SK-N-SH (cell line): ENCODE results near the gene PRKN. TPM values are rescaled to one million over a fixed set of nuclear protein-coding genes. Genes with fewer than 3 reads are reported as not detected.

Experiments
- CTCF ChIA-PET: fragments of 300-600, 350-600 bp; formaldehyde crosslinking; extraction: SDS; loops from one replicate; lab custom pipeline; 2021; lab: Yijun Ruan, JAX
- POLR2A ChIA-PET: fragments of 350-600 bp; sonication (Branson Sonifier 250); formaldehyde crosslinking; extraction: SDS; loops from one replicate; lab custom pipeline; 2020; ENCODE audit warnings: antibody characterized with exemption, inconsistent platforms; lab: Yijun Ruan, JAX
- DNase-seq: peaks from one replicate; pipeline ENCODE4 v3.0.0; 2012
- H2AFZ ChIP-seq: fragments of 200-600 bp; sonication (generic); 2 replicates; pipeline ENCODE4 v1.8.1; 2016; ENCODE audit warnings: antibody characterized with exemption, mild to moderate bottlenecking, low read depth
- H3F3A ChIP-seq: fragments of 200-600 bp; sonication (generic); replicated peaks from 2 replicates; pipeline ENCODE3; 2016; ENCODE audit warnings: antibody characterized with exemption, mild to moderate bottlenecking; ENCODE audit not compliant: insufficient read depth
- H3K27ac ChIP-seq, 2 experiments: fragments of 200-500 bp in 1 of 2; fragments of 200-600 bp in 1 of 2; sonication (Bioruptor generic) in 1 of 2; sonication (generic), shearing (Covaris generic) in 1 of 2; 2 replicates each; pipeline versions ENCODE4 v1.5.1 to v1.6.1; 2014 to 2016; ENCODE audit warnings: low read depth in 2 of 2, inconsistent platforms in 1 of 2, low read length in 1 of 2, mild to moderate bottlenecking in 1 of 2, mixed read lengths in 1 of 2
- H3K27me3 ChIP-seq: fragments of 200-600 bp; sonication (generic), shearing (Covaris generic); 2 replicates; pipeline ENCODE4 v1.6.1; 2016; ENCODE audit warnings: mixed run types; ENCODE audit not compliant: insufficient read depth
- H3K36me3 ChIP-seq, 2 experiments: fragments of 200-500 bp in 1 of 2; fragments of 200-600 bp in 1 of 2; sonication (Bioruptor generic) in 1 of 2; sonication (generic) in 1 of 2; replicated peaks in 1 of 2; 2 replicates each; pipeline versions ENCODE3 to v1.5.1; 2014 to 2016; ENCODE audit warnings: low read length in 1 of 2, mild to moderate bottlenecking in 1 of 2; ENCODE audit not compliant: insufficient read depth in 2 of 2, control insufficient read depth in 1 of 2
- H3K4me1 ChIP-seq, 2 experiments: fragments of 200-500 bp in 1 of 2; fragments of 200-600 bp in 1 of 2; sonication (Bioruptor generic) in 1 of 2; sonication (generic), shearing (Covaris generic) in 1 of 2; 2 replicates each; pipeline versions ENCODE4 v1.5.1 to v1.6.1; 2014 to 2016; ENCODE audit warnings: low read depth in 1 of 2, low read length in 1 of 2, mixed run types in 1 of 2; ENCODE audit not compliant: insufficient read depth in 2 of 2, control insufficient read depth in 1 of 2
- H3K4me2 ChIP-seq: fragments of 200-600 bp; sonication (generic), shearing (Covaris generic); 2 replicates; pipeline ENCODE4 v1.6.1; 2017; ENCODE audit warnings: mixed run types
- H3K4me3 ChIP-seq, 2 experiments: fragments of 200-500 bp in 1 of 2; fragments of 200-600 bp in 1 of 2; sonication (Bioruptor generic) in 1 of 2; sonication (generic), shearing (Covaris generic) in 1 of 2; 2 replicates each; pipeline versions ENCODE4 v1.5.1 to v1.8.1; 2014 to 2016; ENCODE audit warnings: low read depth in 2 of 2, inconsistent platforms in 1 of 2, low read length in 1 of 2, mild to moderate bottlenecking in 1 of 2, mixed read lengths in 1 of 2, moderate library complexity in 1 of 2
- H3K79me2 ChIP-seq: fragments of 200-600 bp; sonication (generic); 2 replicates; pipeline ENCODE4 v1.8.1; 2017; ENCODE audit warnings: mild to moderate bottlenecking; ENCODE audit not compliant: insufficient read depth
- H3K9ac ChIP-seq: fragments of 200-600 bp; sonication (generic); 2 replicates; pipeline ENCODE4 v1.6.1; 2017; ENCODE audit warnings: mixed run types
- H3K9me2 ChIP-seq: fragments of 200-600 bp; sonication (generic); 2 replicates; pipeline ENCODE4 v1.6.1; 2017; ENCODE audit warnings: mixed run types
- H3K9me3 ChIP-seq: fragments of 200-600 bp; sonication (generic); 2 replicates; pipeline ENCODE4 v1.6.1; 2017; ENCODE audit warnings: mixed run types, mild to moderate bottlenecking, moderate library complexity
- H4K20me1 ChIP-seq: fragments of 200-600 bp; sonication (generic); 2 replicates; pipeline ENCODE4 v1.6.1; 2017; ENCODE audit warnings: mild to moderate bottlenecking, mixed run types; ENCODE audit not compliant: insufficient read depth
- CTCF ChIP-seq: fragments of 200-600 bp; sonication (generic); IDR thresholded peaks from 2 replicates; pipeline ENCODE4 v1.6.1; 2017; ENCODE audit warnings: antibody characterized with exemption, mild to moderate bottlenecking, moderate library complexity
- ELF1 ChIP-seq: IDR thresholded peaks from 2 replicates; pipeline ENCODE4 v1.4.0; 2012
- EP300 ChIP-seq, 2 experiments: IDR thresholded peaks; 2 replicates each; pipeline versions ENCODE4 v1.4.0 to v1.6.1; 2012; ENCODE audit warnings: borderline replicate concordance in 1 of 2, low read depth in 1 of 2, low read length in 1 of 2
- EZH2phosphoT487 ChIP-seq: fragments of 200-600 bp; sonication (generic); IDR thresholded peaks from 2 replicates; pipeline ENCODE4 v1.6.1; 2017; ENCODE audit warnings: low read depth, mixed run types, mild to moderate bottlenecking, antibody characterized with exemption, moderate library complexity, borderline replicate concordance
- FOXJ3 ChIP-seq: sonication (generic); formaldehyde crosslinking; IDR thresholded peaks from 2 replicates; pipeline ENCODE4 v1.5.1; 2020; ENCODE audit warnings: mild to moderate bottlenecking, missing genetic modification reagents
- GABPA ChIP-seq: IDR thresholded peaks from 2 replicates; pipeline ENCODE4 v1.4.0; 2012; ENCODE audit warnings: low read depth, mild to moderate bottlenecking
- GATA2 ChIP-seq: sonication (generic); formaldehyde crosslinking; IDR thresholded peaks from 2 replicates; pipeline ENCODE4 v1.5.0; 2020; ENCODE audit warnings: mild to moderate bottlenecking, missing genetic modification reagents
- JUND ChIP-seq: IDR thresholded peaks from 2 replicates; pipeline ENCODE4 v1.4.0; 2012
- NFIC ChIP-seq: IDR thresholded peaks from 2 replicates; pipeline ENCODE4 v1.4.0; 2012; ENCODE audit warnings: borderline replicate concordance
- NRF1 ChIP-seq: IDR thresholded peaks from 2 replicates; pipeline ENCODE4 v1.6.1; 2012; ENCODE audit warnings: low read depth, mild to moderate bottlenecking, low read length
- RAD21 ChIP-seq: IDR thresholded peaks from 2 replicates; pipeline ENCODE4 v1.6.1; 2012; ENCODE audit warnings: mild to moderate bottlenecking, low read length
- RCOR1 ChIP-seq: fragments of 150-350 bp; IDR thresholded peaks from 2 replicates; pipeline ENCODE4 v1.6.1; 2017; ENCODE audit warnings: antibody characterized with exemption, low read length
- RXRA ChIP-seq: IDR thresholded peaks from 2 replicates; pipeline ENCODE4 v1.4.0; 2012; ENCODE audit warnings: low read depth, mild to moderate bottlenecking, borderline replicate concordance
- SMC3 ChIP-seq: IDR thresholded peaks from 2 replicates; pipeline ENCODE4 v1.6.1; 2012; ENCODE audit warnings: low read depth, low read length, improper control_type of control experiment
- TCF12 ChIP-seq: IDR thresholded peaks from 2 replicates; pipeline ENCODE4 v1.4.0; 2012
- USF1 ChIP-seq: IDR thresholded peaks from 2 replicates; pipeline ENCODE4 v1.4.0; 2012; ENCODE audit warnings: low read depth, borderline replicate concordance
- WGBS: methylation state at CpG from one replicate; pipeline ENCODE4 v1.1.6; 2017; ENCODE audit warnings: low lambda C conversion rate; 5-methylcytosine and 5-hydroxymethylcytosine counted together
- polyA plus RNA-seq, 3 experiments: library from polyadenylated mRNA; depleted of rRNA; stranded (reverse); fragments of >200 nt; gene quantifications; 2 replicates each; pipeline ENCODE4 v1.2.3, GENCODE V29; 2012
- TF ChIP-seq, protein P1 (sequence below): fragments of 150-350 bp; IDR thresholded peaks from 2 replicates; pipeline ENCODE4 v1.6.1; 2016; ENCODE audit warnings: mild to moderate bottlenecking, low read depth, low read length

Gene PRKN
- polyA plus RNA-seq, 1 of the 3 experiments (the other 2 are of a cell fraction) = 0.76 TPM

DNA sequence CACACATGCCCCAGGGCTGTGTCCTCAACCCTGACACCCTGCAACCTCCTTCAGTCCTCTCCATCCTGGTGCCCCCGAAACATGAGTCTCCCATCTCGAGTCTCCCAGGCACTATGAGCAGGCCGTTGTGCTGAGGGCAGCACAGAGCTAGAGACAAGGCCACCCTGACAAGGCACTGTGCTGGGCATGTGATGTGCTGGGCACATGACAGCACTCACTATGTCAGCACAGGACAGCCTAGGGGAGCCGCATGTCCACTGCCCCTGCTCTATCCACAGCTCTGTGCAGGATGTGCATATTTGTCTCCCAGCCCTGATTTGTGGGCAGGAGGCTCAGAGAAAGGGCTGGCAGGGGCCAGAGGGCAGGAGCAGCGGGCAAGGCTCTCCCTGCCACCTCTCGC is 1091.6 kb downstream of the PRKN start:
- CTCF ChIA-PET = interaction anchor here (0.7 kb wide), 1 partner anchor 59 kb away, joined by 3 read pairs; no protein-coding TSS in a partner anchor
- no peak for TF ChIP-seq GATA2 (CRISPR knock-in tag)
- TF ChIP-seq EP300 (IDR thresholded peaks at IDR 0.05; ENCODE audit: borderline replicate concordance in 1 of 2, low read depth in 1 of 2, low read length in 1 of 2) = no peak
- TF ChIP-seq FOXJ3 (CRISPR knock-in tag) = no peak
- no peak for TF ChIP-seq TCF12
- TF ChIP-seq CTCF = no peak
- no peak for TF ChIP-seq RCOR1
- no peak for TF ChIP-seq ELF1
- no peak for TF ChIP-seq GABPA
- TF ChIP-seq NFIC = no peak
- no peak for TF ChIP-seq USF1
- no peak for TF ChIP-seq SMC3
- TF ChIP-seq, protein P1, sequence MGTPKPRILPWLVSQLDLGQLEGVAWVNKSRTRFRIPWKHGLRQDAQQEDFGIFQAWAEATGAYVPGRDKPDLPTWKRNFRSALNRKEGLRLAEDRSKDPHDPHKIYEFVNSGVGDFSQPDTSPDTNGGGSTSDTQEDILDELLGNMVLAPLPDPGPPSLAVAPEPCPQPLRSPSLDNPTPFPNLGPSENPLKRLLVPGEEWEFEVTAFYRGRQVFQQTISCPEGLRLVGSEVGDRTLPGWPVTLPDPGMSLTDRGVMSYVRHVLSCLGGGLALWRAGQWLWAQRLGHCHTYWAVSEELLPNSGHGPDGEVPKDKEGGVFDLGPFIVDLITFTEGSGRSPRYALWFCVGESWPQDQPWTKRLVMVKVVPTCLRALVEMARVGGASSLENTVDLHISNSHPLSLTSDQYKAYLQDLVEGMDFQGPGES = no peak
- TF ChIP-seq NRF1 = no peak
- TF ChIP-seq EZH2phosphoT487 = no peak
- no peak for TF ChIP-seq RXRA
- TF ChIP-seq JUND = no peak
- TF ChIP-seq, all 33 proteins: peak for 0
- Histone ChIP-seq H3K4me3 (no peak overlapping the region), H3K9ac (no peak overlapping the region), H3K9me3 (no peaks in the 10 kb centered on the region), H3K27me3 (no peaks in the 10 kb centered on the region), H3K27ac (no peak overlapping the region), H2AFZ (no peak overlapping the region), H3K79me2 (no peaks in the 10 kb centered on the region), H3K9me2 (no peaks in the 10 kb centered on the region), H3F3A (peaks cover 4% of the 10 kb centered on the region), H4K20me1 (no peaks in the 10 kb centered on the region), H3K36me3 (no peaks in the 10 kb centered on the region), H3K4me1 (peaks cover 4 to 5% of the 10 kb centered on the region in 2 experiments), H3K4me2 (no peak overlapping the region)
- 57% methylated on average over 5 of the region's 6 CpGs for WGBS
- POLR2A ChIA-PET = no interaction called here
- no peak for DNase-seq

GRCh38 chr6:161634916-161635315 is 1092.7 kb downstream of the PRKN start:
- Histone ChIP-seq H3K4me2 (no peak overlapping the region), H3K27me3 (no peaks in the 10 kb centered on the region), H3K36me3 (no peaks in the 10 kb centered on the region), H2AFZ (no peak overlapping the region), H3K79me2 (no peaks in the 10 kb centered on the region), H4K20me1 (no peaks in the 10 kb centered on the region), H3K4me3 (no peak overlapping the region), H3K4me1 (peaks cover 7 to 9% of the 10 kb centered on the region in 2 experiments), H3K9me2 (no peaks in the 10 kb centered on the region), H3K9ac (no peak overlapping the region), H3F3A (peaks cover 6% of the 10 kb centered on the region), H3K27ac (no peak overlapping the region), H3K9me3 (no peaks in the 10 kb centered on the region)
- no peak for TF ChIP-seq FOXJ3 (CRISPR knock-in tag)
- no peak for TF ChIP-seq RAD21
- TF ChIP-seq RCOR1 = no peak
- TF ChIP-seq ELF1 = no peak
- POLR2A ChIA-PET = no interaction called here
- no peak for DNase-seq
- CTCF ChIA-PET = no interaction called here
- WGBS = 89% methylated on average over 7 of the region's 8 CpGs
